H9 (cell line): ENCODE data around the gene DLX1. TPM values are rescaled to one million over a fixed set of nuclear protein-coding genes. Genes with fewer than 3 reads are reported as not detected.

ENCODE experiments used
- DNase-seq: peaks from one replicate; pipeline ENCODE4 v3.0.0-alpha.2; 2017
- H2AFZ ChIP-seq: one replicate; pipeline ENCODE4 v1.6.1; 2013; ENCODE audit warnings: mild to moderate bottlenecking, low read length, control low read depth, moderate library complexity
- H2AK5ac ChIP-seq: 2 replicates; pipeline ENCODE4 v1.6.1; 2013; ENCODE audit warnings: low read length, control low read depth, mixed read lengths; ENCODE audit not compliant: insufficient read length
- H2BK120ac ChIP-seq: one replicate; pipeline ENCODE4 v1.6.1; 2013; ENCODE audit warnings: low read depth, mild to moderate bottlenecking, low read length, control low read depth, inconsistent platforms; ENCODE audit not compliant: poor library complexity, severe bottlenecking
- H2BK12ac ChIP-seq: 2 replicates; pipeline ENCODE4 v1.6.1; 2013; ENCODE audit warnings: low read length, control low read depth, mixed read lengths, low read depth; ENCODE audit not compliant: insufficient read length
- H2BK15ac ChIP-seq: 2 replicates; pipeline ENCODE4 v1.6.1; 2013; ENCODE audit warnings: low read depth, low read length, control low read depth
- H2BK20ac ChIP-seq: one replicate; pipeline ENCODE4 v1.6.1; 2013; ENCODE audit warnings: low read depth, mild to moderate bottlenecking, low read length, control low read depth, inconsistent platforms; ENCODE audit not compliant: poor library complexity, severe bottlenecking
- H2BK5ac ChIP-seq: 2 replicates; pipeline ENCODE4 v1.6.1; 2013; ENCODE audit warnings: low read length, control low read depth, mixed read lengths; ENCODE audit not compliant: insufficient read length
- H3K14ac ChIP-seq: 2 replicates; pipeline ENCODE4 v1.6.1; 2013; ENCODE audit warnings: low read length, control low read depth; ENCODE audit not compliant: insufficient read depth
- H3K18ac ChIP-seq: 2 replicates; pipeline ENCODE4 v1.6.1; 2013; ENCODE audit warnings: low read depth, mild to moderate bottlenecking, mixed read lengths, low read length, control low read depth; ENCODE audit not compliant: insufficient read length
- H3K23ac ChIP-seq: 2 replicates; pipeline ENCODE4 v1.6.1; 2013; ENCODE audit warnings: low read length, control low read depth, mixed read lengths, low read depth; ENCODE audit not compliant: insufficient read length
- H3K23me2 ChIP-seq: 2 replicates; pipeline ENCODE4 v1.6.1; 2013; ENCODE audit warnings: low read depth, mild to moderate bottlenecking, mixed read lengths, low read length, control low read depth; ENCODE audit not compliant: insufficient read length, poor library complexity, severe bottlenecking
- H3K27ac ChIP-seq: 2 replicates; pipeline ENCODE4 v1.5.1; 2013; ENCODE audit warnings: low read length, control low read depth, mixed read lengths, low read depth; ENCODE audit not compliant: insufficient read length
- H3K27me3 ChIP-seq: 2 replicates; pipeline ENCODE4 v1.6.1; 2013; ENCODE audit warnings: low read length, control low read depth, inconsistent platforms; ENCODE audit not compliant: insufficient read depth
- H3K4ac ChIP-seq: 2 replicates; pipeline ENCODE4 v1.6.1; 2013; ENCODE audit warnings: low read depth, mild to moderate bottlenecking, control low read depth, inconsistent platforms, low read length, moderate library complexity
- H3K4me1 ChIP-seq: 2 replicates; pipeline ENCODE4 v1.6.1; 2013; ENCODE audit warnings: low read length, control low read depth, inconsistent platforms; ENCODE audit not compliant: insufficient read depth
- H3K4me2 ChIP-seq: 2 replicates; pipeline ENCODE4 v1.6.1; 2013; ENCODE audit warnings: low read length, control low read depth, mixed read lengths; ENCODE audit not compliant: insufficient read length, insufficient read depth
- H3K56ac ChIP-seq: 2 replicates; pipeline ENCODE4 v1.6.1; 2013; ENCODE audit warnings: low read depth, mild to moderate bottlenecking, mixed read lengths, low read length, control low read depth; ENCODE audit not compliant: insufficient read length
- H3K79me1 ChIP-seq: 2 replicates; pipeline ENCODE4 v1.6.1; 2013; ENCODE audit warnings: low read depth, mild to moderate bottlenecking, moderate library complexity, low read length, control low read depth, inconsistent platforms; ENCODE audit not compliant: insufficient read depth, poor library complexity, severe bottlenecking
- H3K79me2 ChIP-seq: 2 replicates; pipeline ENCODE4 v1.6.1; 2013; ENCODE audit warnings: low read length, control low read depth, inconsistent platforms; ENCODE audit not compliant: insufficient read depth
- H3K9ac ChIP-seq: 2 replicates; pipeline ENCODE4 v1.6.1; 2013; ENCODE audit warnings: low read length, control low read depth, mixed read lengths; ENCODE audit not compliant: insufficient read length; ENCODE audit errors: extremely low read depth
- H3K9me3 ChIP-seq: one replicate; pipeline ENCODE4 v1.6.1; 2013; ENCODE audit warnings: low read depth, low read length, inconsistent platforms; ENCODE audit not compliant: control insufficient read depth
- H3T11ph ChIP-seq: one replicate; pipeline ENCODE4 v1.6.1; 2013; ENCODE audit warnings: mild to moderate bottlenecking, low read length, control low read depth, inconsistent platforms
- H4K20me1 ChIP-seq: one replicate; pipeline ENCODE4 v1.6.1; 2013; ENCODE audit not compliant: control insufficient read depth, insufficient read length, insufficient read depth
- H4K5ac ChIP-seq: 2 replicates; pipeline ENCODE4 v1.6.1; 2013; ENCODE audit warnings: low read depth, mild to moderate bottlenecking, mixed read lengths, low read length, control low read depth; ENCODE audit not compliant: insufficient read length
- H4K8ac ChIP-seq: replicated peaks from 2 replicates; pipeline ENCODE4 v1.6.1; 2013; ENCODE audit warnings: low read length, control low read depth, mixed read lengths, low read depth; ENCODE audit not compliant: insufficient read length
- H4K91ac ChIP-seq: 2 replicates; pipeline ENCODE4 v1.6.1; 2013; ENCODE audit warnings: low read depth, mild to moderate bottlenecking, moderate library complexity, mixed read lengths, low read length, control low read depth; ENCODE audit not compliant: insufficient read length
- H3K27ac Mint-ChIP-seq, 3 experiments: 2 replicates in 2 of 3; 3 replicates in 1 of 3; pipeline ENCODE4 v1.8.0; 2020 to 2021; ENCODE audit warnings: mixed read lengths in 3 of 3, mild to moderate bottlenecking in 1 of 3, moderate library complexity in 1 of 3
- H3K27me3 Mint-ChIP-seq: 2 replicates; pipeline ENCODE4 v1.8.0; 2021; ENCODE audit warnings: low read depth, mild to moderate bottlenecking, moderate library complexity, mixed read lengths
- H3K36me3 Mint-ChIP-seq, 3 experiments: 2 replicates in 2 of 3; 3 replicates in 1 of 3; pipeline ENCODE4 v1.8.0; 2020 to 2021; ENCODE audit warnings: low read depth in 3 of 3, mixed read lengths in 3 of 3; ENCODE audit not compliant: insufficient read depth in 1 of 3
- H3K4me1 Mint-ChIP-seq, 2 experiments: 2 replicates each; pipeline ENCODE4 v1.8.0; 2020; ENCODE audit warnings: mixed read lengths in 2 of 2
- H3K4me3 Mint-ChIP-seq, 2 experiments: 2 replicates in 1 of 2; 3 replicates in 1 of 2; pipeline ENCODE4 v1.8.0; 2020 to 2021; ENCODE audit warnings: mild to moderate bottlenecking in 2 of 2, mixed read lengths in 2 of 2, moderate library complexity in 1 of 2
- H3K9me3 Mint-ChIP-seq, 2 experiments: 2 replicates in 1 of 2; 3 replicates in 1 of 2; pipeline ENCODE4 v1.8.0; 2020; ENCODE audit warnings: mild to moderate bottlenecking in 2 of 2, mixed read lengths in 2 of 2, moderate library complexity in 1 of 2
- WGBS: extraction: QIAGEN DNeasy Blood & Tissue Kit; methylation state at CpG from one replicate; pipeline ENCODE4 v1.1.7; 2013; ENCODE audit warnings: missing lambda C conversion rate, low lambda C conversion rate, mixed read lengths; ENCODE audit not compliant: insufficient read length; ENCODE audit errors: extremely low coverage; 5-methylcytosine and 5-hydroxymethylcytosine counted together
- total RNA-seq: library from RNA; stranded (reverse); gene quantifications from 2 replicates; pipeline ENCODE4 v1.2.1, GENCODE V29; 2021
- TF ChIP-seq, protein P1 (sequence below): fragments of 200-600 bp; sonication (generic); conservative IDR thresholded peaks from 3 replicates; pipeline ENCODE4 v1.8.0; 2021; ENCODE audit warnings: antibody characterized with exemption, mild to moderate bottlenecking

The DLX1 gene
- total RNA-seq, 1 experiment from 2014 or later: not detected

DNA sequence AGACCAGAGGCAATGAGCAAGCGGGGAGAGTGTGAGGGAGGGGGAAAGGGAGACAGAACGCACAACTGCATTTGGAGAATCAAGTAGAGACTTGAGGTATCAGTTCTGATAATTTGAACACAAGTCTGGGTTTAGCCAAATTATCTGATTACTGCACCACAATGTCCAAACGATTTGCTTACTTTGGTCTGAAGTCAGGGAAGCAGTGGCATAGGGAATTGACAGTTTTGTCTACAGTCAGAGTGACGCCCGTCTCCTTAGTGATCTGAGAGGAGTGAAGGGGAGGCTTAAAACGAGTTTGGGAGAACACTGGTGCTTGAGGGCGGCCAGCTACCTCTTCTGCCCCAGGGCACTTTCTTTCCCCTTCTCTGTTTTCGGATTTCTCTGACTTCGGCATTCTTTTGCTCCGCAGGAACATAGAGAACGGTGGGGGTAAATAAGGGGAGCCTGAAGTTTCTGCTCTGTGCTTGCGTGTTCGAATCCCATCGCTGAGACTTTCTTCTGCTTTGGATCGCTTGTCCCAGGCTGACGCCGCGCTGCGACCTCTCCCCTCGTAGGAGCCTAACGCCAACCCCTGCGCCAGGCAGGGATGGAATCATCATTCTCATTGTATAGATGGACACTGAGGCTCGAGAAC lies 20.3 kb downstream of the DLX1 start:
- Histone ChIP-seq H2AFZ (no peak overlapping the region), H4K5ac (no peak overlapping the region), H3K14ac (no peak overlapping the region), H3K79me1 (no peaks in the 10 kb centered on the region), H4K20me1 (no peaks in the 10 kb centered on the region), H2BK12ac (no peak overlapping the region), H2BK5ac (no peak overlapping the region), H3K9me3 (no peaks in the 10 kb centered on the region), H3K4me1 (no peaks in the 10 kb centered on the region; the same call in 1 of the 2 replicates), H3K79me2 (no peaks in the 10 kb centered on the region), H3K27ac (no peak overlapping the region), H3K56ac (no peak overlapping the region), H2AK5ac (no peak overlapping the region), H2BK20ac (no peak overlapping the region), H3K23ac (no peak overlapping the region), H4K91ac (no peak overlapping the region), H3K27me3 (peaks cover 83% of the 10 kb centered on the region), H2BK15ac (no peak overlapping the region), H3K9ac (no peak overlapping the region), H2BK120ac (no peak overlapping the region), H3K18ac (no peak overlapping the region), H3K4ac (no peak overlapping the region), H3K4me2 (peak overlapping the region; percentile 45), H4K8ac (no peak overlapping the region), H3T11ph (no peak overlapping the region), H3K23me2 (peaks cover 25% of the 10 kb centered on the region)
- no CpG with 5 or more reads among the region's 23 CpGs for WGBS
- peaks cover 95% of the 10 kb centered on the region for H3K27me3 Mint-ChIP-seq
- no peak overlapping the region for H3K27ac Mint-ChIP-seq
- DNase-seq: no peak
- peaks cover 5 to 9% of the 10 kb centered on the region in 2 experiments; a peak in 4 of 5 replicates for H3K9me3 Mint-ChIP-seq
- peaks cover 38 to 60% of the 10 kb centered on the region in 2 experiments for H3K4me1 Mint-ChIP-seq
- TF ChIP-seq, protein P1, sequence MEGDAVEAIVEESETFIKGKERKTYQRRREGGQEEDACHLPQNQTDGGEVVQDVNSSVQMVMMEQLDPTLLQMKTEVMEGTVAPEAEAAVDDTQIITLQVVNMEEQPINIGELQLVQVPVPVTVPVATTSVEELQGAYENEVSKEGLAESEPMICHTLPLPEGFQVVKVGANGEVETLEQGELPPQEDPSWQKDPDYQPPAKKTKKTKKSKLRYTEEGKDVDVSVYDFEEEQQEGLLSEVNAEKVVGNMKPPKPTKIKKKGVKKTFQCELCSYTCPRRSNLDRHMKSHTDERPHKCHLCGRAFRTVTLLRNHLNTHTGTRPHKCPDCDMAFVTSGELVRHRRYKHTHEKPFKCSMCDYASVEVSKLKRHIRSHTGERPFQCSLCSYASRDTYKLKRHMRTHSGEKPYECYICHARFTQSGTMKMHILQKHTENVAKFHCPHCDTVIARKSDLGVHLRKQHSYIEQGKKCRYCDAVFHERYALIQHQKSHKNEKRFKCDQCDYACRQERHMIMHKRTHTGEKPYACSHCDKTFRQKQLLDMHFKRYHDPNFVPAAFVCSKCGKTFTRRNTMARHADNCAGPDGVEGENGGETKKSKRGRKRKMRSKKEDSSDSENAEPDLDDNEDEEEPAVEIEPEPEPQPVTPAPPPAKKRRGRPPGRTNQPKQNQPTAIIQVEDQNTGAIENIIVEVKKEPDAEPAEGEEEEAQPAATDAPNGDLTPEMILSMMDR: no peak
- no peaks in the 10 kb centered on the region for H3K36me3 Mint-ChIP-seq
- H3K4me3 Mint-ChIP-seq: peak overlapping the region; percentile 63 to 77
